ENCODE results near the gene TBC1D8.

DNA sequence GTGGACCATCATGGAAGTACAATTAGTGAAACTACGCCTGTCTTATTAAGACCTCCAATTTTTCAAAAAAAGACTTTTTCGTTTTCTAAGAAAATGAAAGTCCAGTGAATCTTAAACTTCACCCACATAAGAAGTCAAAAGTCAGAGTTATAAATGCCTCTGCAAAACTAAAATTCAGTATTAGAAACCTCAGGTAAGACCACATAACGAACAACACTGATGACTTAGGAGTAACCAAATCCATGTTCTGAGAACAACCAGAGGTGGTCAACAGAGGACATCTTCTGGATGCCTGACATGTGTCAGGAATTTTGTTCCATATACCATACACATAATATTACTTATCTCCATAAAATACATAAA is 86.7 kb downstream of the TBC1D8 start:
- no peak for TF ChIP-seq EZH2 (IDR thresholded peaks at IDR 0.05; ENCODE audit: borderline replicate concordance, low read depth, low read length, poor library complexity, severe bottlenecking)
- TF ChIP-seq, protein P1, sequence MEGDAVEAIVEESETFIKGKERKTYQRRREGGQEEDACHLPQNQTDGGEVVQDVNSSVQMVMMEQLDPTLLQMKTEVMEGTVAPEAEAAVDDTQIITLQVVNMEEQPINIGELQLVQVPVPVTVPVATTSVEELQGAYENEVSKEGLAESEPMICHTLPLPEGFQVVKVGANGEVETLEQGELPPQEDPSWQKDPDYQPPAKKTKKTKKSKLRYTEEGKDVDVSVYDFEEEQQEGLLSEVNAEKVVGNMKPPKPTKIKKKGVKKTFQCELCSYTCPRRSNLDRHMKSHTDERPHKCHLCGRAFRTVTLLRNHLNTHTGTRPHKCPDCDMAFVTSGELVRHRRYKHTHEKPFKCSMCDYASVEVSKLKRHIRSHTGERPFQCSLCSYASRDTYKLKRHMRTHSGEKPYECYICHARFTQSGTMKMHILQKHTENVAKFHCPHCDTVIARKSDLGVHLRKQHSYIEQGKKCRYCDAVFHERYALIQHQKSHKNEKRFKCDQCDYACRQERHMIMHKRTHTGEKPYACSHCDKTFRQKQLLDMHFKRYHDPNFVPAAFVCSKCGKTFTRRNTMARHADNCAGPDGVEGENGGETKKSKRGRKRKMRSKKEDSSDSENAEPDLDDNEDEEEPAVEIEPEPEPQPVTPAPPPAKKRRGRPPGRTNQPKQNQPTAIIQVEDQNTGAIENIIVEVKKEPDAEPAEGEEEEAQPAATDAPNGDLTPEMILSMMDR (conservative IDR thresholded peaks at IDR 0.05; ENCODE audit: low read depth, low read length) = no peak

Measured in A673 (cell line).